MM.1S (cell line): Measurements from ENCODE around the gene TBC1D14.

Experiments
- DNase-seq: peaks from one replicate; pipeline ENCODE4 v3.0.0-alpha.2; 2015
- H2AFZ ChIP-seq: fragments of 300-600 bp; sonication (generic); 2 replicates; pipeline ENCODE4 v1.6.0; 2016; ENCODE audit warnings: antibody characterized with exemption, low read length
- H3F3A ChIP-seq: fragments of 300-600 bp; sonication (generic); 2 replicates; pipeline ENCODE4 v1.6.1; 2016; ENCODE audit warnings: mild to moderate bottlenecking, antibody characterized with exemption, low read length, moderate library complexity, mixed read lengths; ENCODE audit not compliant: insufficient read depth
- H3K27ac ChIP-seq: fragments of 300-600 bp; sonication (generic); 2 replicates; pipeline ENCODE4 v1.5.1; 2016; ENCODE audit warnings: mild to moderate bottlenecking, low read length
- H3K27me3 ChIP-seq: fragments of 300-600 bp; sonication (generic); replicated peaks from 2 replicates; pipeline ENCODE4 v1.6.0; 2016; ENCODE audit warnings: low read length; ENCODE audit not compliant: insufficient read depth
- H3K36me3 ChIP-seq: fragments of 300-600 bp; sonication (generic); replicated peaks from 2 replicates; pipeline ENCODE4 v1.6.1; 2016; ENCODE audit warnings: mild to moderate bottlenecking, low read length, mixed read lengths; ENCODE audit not compliant: insufficient read depth
- H3K4me1 ChIP-seq: fragments of 300-600 bp; sonication (generic); 2 replicates; pipeline ENCODE4 v1.6.1; 2016; ENCODE audit warnings: low read length, mixed read lengths
- H3K4me2 ChIP-seq: fragments of 300-600 bp; sonication (generic); 2 replicates; pipeline ENCODE4 v1.6.0; 2016; ENCODE audit warnings: low read depth, low read length
- H3K4me3 ChIP-seq: fragments of 300-600 bp; sonication (generic); 2 replicates; pipeline ENCODE4 v1.5.1; 2016; ENCODE audit warnings: low read length, mixed read lengths
- H3K79me2 ChIP-seq: fragments of 300-600 bp; sonication (generic); 2 replicates; pipeline ENCODE4 v1.6.1; 2016; ENCODE audit warnings: mixed run types, low read length, mixed read lengths
- H3K9ac ChIP-seq: fragments of 300-600 bp; sonication (generic); 2 replicates; pipeline ENCODE4 v1.6.1; 2016; ENCODE audit warnings: low read length, mixed read lengths
- H3K9me2 ChIP-seq: fragments of 300-600 bp; sonication (generic); replicated peaks from 2 replicates; pipeline ENCODE4 v1.6.1; 2016; ENCODE audit warnings: mild to moderate bottlenecking, low read length, mixed read lengths; ENCODE audit not compliant: insufficient read depth
- H3K9me3 ChIP-seq: fragments of 300-600 bp; sonication (generic); replicated peaks from 2 replicates; pipeline ENCODE4 v1.6.1; 2016; ENCODE audit warnings: mild to moderate bottlenecking, low read length, mixed read lengths; ENCODE audit not compliant: insufficient read depth
- H4K20me1 ChIP-seq: fragments of 300-600 bp; sonication (generic); 2 replicates; pipeline ENCODE4 v1.6.1; 2016; ENCODE audit warnings: mild to moderate bottlenecking, low read length, moderate library complexity, mixed read lengths; ENCODE audit not compliant: insufficient read depth
- CTCF ChIP-seq: fragments of 300-600 bp; sonication (generic); IDR thresholded peaks from 2 replicates; pipeline ENCODE4 v1.5.1; 2016; ENCODE audit warnings: antibody characterized with exemption, low read length, mixed read lengths
- EZH2 ChIP-seq: fragments of 300-600 bp; sonication (generic); optimal IDR thresholded peaks from 2 replicates; pipeline ENCODE3; 2017; ENCODE audit warnings: low read depth, mild to moderate bottlenecking, antibody characterized with exemption, low read length, mixed read lengths
- EZH2phosphoT487 ChIP-seq: fragments of 300-600 bp; sonication (generic); IDR thresholded peaks from 2 replicates; pipeline ENCODE4 v1.6.1; 2018; ENCODE audit warnings: antibody characterized with exemption, low read length

Gene TBC1D14

GRCh38 chr4:6884341-6884870 is 25.2 kb upstream of the TBC1D14 start:
- Histone ChIP-seq H3K27me3 (no peaks in the 10 kb centered on the region), H3K4me2 (no peak overlapping the region), H3K9me2 (no peaks in the 10 kb centered on the region), H3F3A (no peaks in the 10 kb centered on the region), H3K4me3 (no peak overlapping the region), H4K20me1 (no peaks in the 10 kb centered on the region), H2AFZ (no peak overlapping the region), H3K36me3 (no peaks in the 10 kb centered on the region), H3K4me1 (no peaks in the 10 kb centered on the region), H3K9me3 (no peaks in the 10 kb centered on the region), H3K27ac (no peak overlapping the region), H3K9ac (no peak overlapping the region), H3K79me2 (no peaks in the 10 kb centered on the region)
- TF ChIP-seq CTCF (no peak), EZH2 (no peak), EZH2phosphoT487 (no peak)
- no peak for DNase-seq

GRCh38 chr4:6885953-6886557 is 23.6 kb upstream of the TBC1D14 start:
- no peak for DNase-seq
- Histone ChIP-seq H4K20me1 (no peaks in the 10 kb centered on the region), H3F3A (no peaks in the 10 kb centered on the region), H3K4me3 (no peak overlapping the region), H3K9me2 (no peaks in the 10 kb centered on the region), H3K36me3 (no peaks in the 10 kb centered on the region), H3K9ac (no peak overlapping the region), H3K4me1 (no peaks in the 10 kb centered on the region), H3K4me2 (no peak overlapping the region), H3K27ac (no peak overlapping the region), H3K79me2 (no peaks in the 10 kb centered on the region), H2AFZ (no peak overlapping the region), H3K9me3 (no peaks in the 10 kb centered on the region), H3K27me3 (no peaks in the 10 kb centered on the region)
- TF ChIP-seq CTCF (no peak), EZH2phosphoT487 (no peak), EZH2 (no peak)

GRCh38 chr4:6886886-6887285 is 22.7 kb upstream of the TBC1D14 start:
- no peak for DNase-seq
- H3F3A ChIP-seq: no peaks in the 10 kb centered on the region
- no peaks in the 10 kb centered on the region for H3K9me3 ChIP-seq
- no peaks in the 10 kb centered on the region for H3K79me2 ChIP-seq
- no peak overlapping the region for H3K4me3 ChIP-seq
- no peak overlapping the region for H3K27ac ChIP-seq
- H4K20me1 ChIP-seq: no peaks in the 10 kb centered on the region
- H3K27me3 ChIP-seq: no peaks in the 10 kb centered on the region
- no peaks in the 10 kb centered on the region for H3K9me2 ChIP-seq
- no peaks in the 10 kb centered on the region for H3K36me3 ChIP-seq
- no peak overlapping the region for H3K9ac ChIP-seq
- H2AFZ ChIP-seq: no peak overlapping the region
- no peaks in the 10 kb centered on the region for H3K4me1 ChIP-seq
- TF ChIP-seq CTCF: no peak
- no peak overlapping the region for H3K4me2 ChIP-seq
